ENCODE results near the gene TNPO3. TPM values are rescaled to one million over a fixed set of nuclear protein-coding genes. Genes with fewer than 3 reads are reported as not detected.

TNPO3 gene
- total and polyA plus RNA-seq, 4 donors = 12.3 to 45.9 (median 25.9) TPM

GRCh38 chr7:129083525-129083924 lies 28.6 kb upstream of the TNPO3 start:
- ATAC-seq (ENCODE audit: insufficient read depth, low FRiP score) = no peak
- Histone ChIP-seq H3K9ac (ENCODE audit: insufficient read depth in 1 of 2, low read length in 2 of 2) (no peak overlapping the region), H3K27me3 (ENCODE audit: control insufficient read depth in 3 of 3, insufficient read depth in 3 of 3, low read length in 2 of 3) (peaks cover 0 to 3% (median 0%) of the 10 kb centered on the region in 3 donors), H3K4me1 (ENCODE audit: control insufficient read depth in 5 of 5, insufficient read depth in 5 of 5, low read length in 5 of 5) (no peaks in the 10 kb centered on the region), H3K27ac (ENCODE audit: low read depth in 1 of 2, low read length in 1 of 2) (no peak overlapping the region), H3K9me3 (ENCODE audit: control insufficient read depth in 4 of 4, insufficient read depth in 3 of 4, low read length in 3 of 4) (no peaks in the 10 kb centered on the region), H3K4me3 (no peak overlapping the region), H3K36me3 (ENCODE audit: control insufficient read depth in 4 of 4, insufficient read depth in 4 of 4, low read length in 4 of 4) (no peaks in the 10 kb centered on the region)
- 74 to 81% methylated on average over 5 of the region's 5 CpGs for WGBS, 2 donors
- DNase-seq = no peak
- TF ChIP-seq CTCF (IDR thresholded peaks at IDR 0.05; ENCODE audit: control extremely low read depth, extremely low read depth) = no peak

GRCh38 chr7:129078455-129078854 lies 23.5 kb upstream of the TNPO3 start:
- H3K27ac ChIP-seq (ENCODE audit: low read depth in 1 of 2, low read length in 1 of 2) = no peak overlapping the region
- H3K9me3 ChIP-seq (ENCODE audit: control insufficient read depth in 4 of 4, insufficient read depth in 3 of 4, low read length in 3 of 4) = no peaks in the 10 kb centered on the region
- no peak overlapping the region for H3K4me3 ChIP-seq
- peaks cover 0 to 10% (median 0%) of the 10 kb centered on the region in 3 donors for H3K27me3 ChIP-seq (ENCODE audit: control insufficient read depth in 3 of 3, insufficient read depth in 3 of 3, low read length in 2 of 3)
- no peaks in the 10 kb centered on the region for H3K4me1 ChIP-seq (ENCODE audit: control insufficient read depth in 5 of 5, insufficient read depth in 5 of 5, low read length in 5 of 5)
- DNase-seq = no peak
- ATAC-seq (ENCODE audit: insufficient read depth, low FRiP score) = no peak
- no peak for TF ChIP-seq CTCF (IDR thresholded peaks at IDR 0.05; ENCODE audit: control extremely low read depth, extremely low read depth)
- H3K36me3 ChIP-seq (ENCODE audit: control insufficient read depth in 4 of 4, insufficient read depth in 4 of 4, low read length in 4 of 4) = no peaks in the 10 kb centered on the region
- no peak overlapping the region for H3K9ac ChIP-seq (ENCODE audit: insufficient read depth in 1 of 2, low read length in 2 of 2)
- WGBS, 2 donors = 85 to 93% methylated on average over 2 of the region's 2 CpGs

- no peak overlapping the region for H3K9ac ChIP-seq (ENCODE audit: insufficient read depth in 1 of 2, low read length in 2 of 2)
- no peak for DNase-seq
- no peak for TF ChIP-seq CTCF (IDR thresholded peaks at IDR 0.05; ENCODE audit: control extremely low read depth, extremely low read depth)
- H3K9me3 ChIP-seq (ENCODE audit: control insufficient read depth in 4 of 4, insufficient read depth in 3 of 4, low read length in 3 of 4) = no peaks in the 10 kb centered on the region
- 85 to 94% methylated on average over 2 of the region's 2 CpGs for WGBS, 2 donors
- no peak for ATAC-seq (ENCODE audit: insufficient read depth, low FRiP score)
- no peak overlapping the region for H3K27ac ChIP-seq (ENCODE audit: low read depth in 1 of 2, low read length in 1 of 2)
- H3K4me1 ChIP-seq (ENCODE audit: control insufficient read depth in 5 of 5, insufficient read depth in 5 of 5, low read length in 5 of 5) = no peaks in the 10 kb centered on the region
- H3K27me3 ChIP-seq (ENCODE audit: control insufficient read depth in 3 of 3, insufficient read depth in 3 of 3, low read length in 2 of 3) = peaks cover 0 to 10% (median 0%) of the 10 kb centered on the region in 3 donors
- H3K36me3 ChIP-seq (ENCODE audit: control insufficient read depth in 4 of 4, insufficient read depth in 4 of 4, low read length in 4 of 4) = no peaks in the 10 kb centered on the region
- H3K4me3 ChIP-seq = no peak overlapping the region
Measured at GRCh38 chr7:129076886-129077285, 22.0 kb upstream of the TNPO3 start.

- Histone ChIP-seq H3K9ac (ENCODE audit: insufficient read depth in 1 of 2, low read length in 2 of 2) (no peak overlapping the region), H3K9me3 (ENCODE audit: control insufficient read depth in 4 of 4, insufficient read depth in 3 of 4, low read length in 3 of 4) (no peaks in the 10 kb centered on the region), H3K27me3 (ENCODE audit: control insufficient read depth in 3 of 3, insufficient read depth in 3 of 3, low read length in 2 of 3) (peaks cover 0 to 14% (median 0%) of the 10 kb centered on the region in 3 donors), H3K4me3 (no peak overlapping the region), H3K27ac (ENCODE audit: low read depth in 1 of 2, low read length in 1 of 2) (no peak overlapping the region), H3K4me1 (ENCODE audit: control insufficient read depth in 5 of 5, insufficient read depth in 5 of 5, low read length in 5 of 5) (no peaks in the 10 kb centered on the region), H3K36me3 (ENCODE audit: control insufficient read depth in 4 of 4, insufficient read depth in 4 of 4, low read length in 4 of 4) (no peaks in the 10 kb centered on the region)
- 95 to 97% methylated on average over 2 of the region's 2 CpGs for WGBS, 2 donors
- ATAC-seq (ENCODE audit: insufficient read depth, low FRiP score) (no peak), DNase-seq (no peak)
- TF ChIP-seq CTCF (IDR thresholded peaks at IDR 0.05; ENCODE audit: control extremely low read depth, extremely low read depth) = no peak
Measured at GRCh38 chr7:129074994-129075393, 20.1 kb upstream of the TNPO3 start.
